Measurements from ENCODE around the gene SMC2. TPM values are rescaled to one million over a fixed set of nuclear protein-coding genes. Genes with fewer than 3 reads are reported as not detected.

Gene SMC2
- total RNA-seq: 10 to 100 TPM; 32.3 to 32.5 TPM
- polyA plus RNA-seq (2013, experiment 1 of 2): 25.1 TPM
- polyA plus RNA-seq (2013, experiment 2 of 2): 24.8 TPM
- long read RNA-seq, experiment 1, full-length matches to known transcripts: 1 of 20 reads
- long read RNA-seq, experiment 1, partial matches to known transcripts: 9 of 20 reads
- long read RNA-seq, experiment 1, other reads (novel, unspliced or antisense): 10 of 20 reads
- long read RNA-seq, experiment 2, full-length matches to known transcripts: 19 of 76 reads
- long read RNA-seq, experiment 2, partial matches to known transcripts: 14 of 76 reads
- long read RNA-seq, experiment 2, other reads (novel, unspliced or antisense): 43 of 76 reads
- long read RNA-seq, experiment 3, partial matches to known transcripts: 34 of 62 reads
- long read RNA-seq, experiment 3, other reads (novel, unspliced or antisense): 28 of 62 reads
- long read RNA-seq, experiment 4, full-length matches to known transcripts: 1 of 55 reads
- long read RNA-seq, experiment 4, partial matches to known transcripts: 33 of 55 reads
- long read RNA-seq, experiment 4, other reads (novel, unspliced or antisense): 21 of 55 reads

DNA sequence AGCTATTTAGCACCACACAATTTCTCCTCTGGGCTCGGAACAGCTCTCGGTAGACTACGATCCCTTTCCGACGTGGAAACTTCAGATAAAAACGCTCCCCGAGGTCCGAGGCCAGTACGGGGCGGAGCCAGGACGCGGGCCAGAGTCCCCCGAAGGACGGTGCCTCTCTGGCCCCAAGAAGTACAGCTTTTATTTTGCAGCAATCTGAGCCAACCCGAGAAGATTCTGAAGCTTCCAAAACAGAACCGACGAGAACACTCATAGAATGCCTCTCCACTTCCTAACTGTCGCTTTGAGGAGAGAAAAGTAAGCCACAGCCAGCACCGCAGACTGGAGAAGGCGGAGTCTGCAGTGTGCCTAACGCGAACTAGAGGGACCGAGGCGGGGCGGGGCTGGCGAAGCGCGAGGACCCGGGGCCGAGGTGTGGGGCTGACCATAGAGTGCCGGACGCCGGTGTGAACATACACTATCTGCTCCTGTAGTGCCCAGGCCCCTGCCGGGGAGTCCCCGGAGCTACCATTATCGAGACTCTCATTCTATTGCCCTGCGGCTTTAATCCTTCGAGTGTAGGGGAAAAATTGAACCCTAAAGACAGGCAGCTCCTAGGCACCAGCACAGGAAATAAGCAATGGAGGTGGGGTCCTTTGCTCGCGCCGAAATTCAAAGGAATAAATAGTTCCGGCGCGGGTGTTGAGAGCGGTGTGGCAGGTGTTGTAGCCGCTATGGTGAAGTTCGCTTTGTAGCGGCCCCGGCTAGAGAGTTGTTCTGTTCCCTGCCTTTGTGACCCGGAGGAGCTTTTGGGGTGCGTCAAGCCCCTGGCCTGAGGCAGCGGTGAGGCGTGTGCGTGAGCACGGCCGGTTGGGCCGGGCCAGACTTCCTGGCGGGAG, at the start of gene SMC2:
TSS of gene SMC2 (plus strand) at position 663 of the 887 bp plus-strand sequence. CDS start 1,076 bp downstream, outside the sequence.
- Histone ChIP-seq H3K9me3 (ENCODE audit: control insufficient read depth, low read length) (no peaks in the 10 kb centered on the region), H3K36me3 (ENCODE audit: control insufficient read depth, insufficient read depth, low read length) (no peaks in the 10 kb centered on the region), H3K27me3 (ENCODE audit: control insufficient read depth, insufficient read depth, low read length, poor library complexity, severe bottlenecking) (no peaks in the 10 kb centered on the region), H3K4me3 (ENCODE audit: low read length) (peak within 1 kb of the TSS; percentile 92), H3K4me1 (ENCODE audit: control insufficient read depth, insufficient read depth, low read length) (no peaks in the 10 kb centered on the region), H3K27ac (ENCODE audit: low read depth, low read length) (peak within 1 kb of the TSS; percentile 99), H3K9ac (ENCODE audit: extremely low read depth, low read length, poor library complexity, severe bottlenecking) (peak within 1 kb of the TSS; percentile 94)
- Mint-ChIP-seq H3K9me3 (no peaks in the 10 kb centered on the region), H3K36me3 (ENCODE audit: low read depth) (peaks cover 5% of the 10 kb centered on the region), H3K4me3 (peak within 1 kb of the TSS; percentile 98), H3K4me1 (peaks cover 8% of the 10 kb centered on the region), H3K27ac (peak within 1 kb of the TSS; percentile 100), H3K27me3 (ENCODE audit: insufficient read depth) (no peaks in the 10 kb centered on the region)
- 0% methylated on average over 8 to 58 of the region's 58 CpGs for WGBS, 2 experiments (ENCODE audit: insufficient coverage in 1 of 2, insufficient read length in 1 of 2)
- peak; percentile 96 for DNase-seq
- TF ChIP-seq, protein P1, sequence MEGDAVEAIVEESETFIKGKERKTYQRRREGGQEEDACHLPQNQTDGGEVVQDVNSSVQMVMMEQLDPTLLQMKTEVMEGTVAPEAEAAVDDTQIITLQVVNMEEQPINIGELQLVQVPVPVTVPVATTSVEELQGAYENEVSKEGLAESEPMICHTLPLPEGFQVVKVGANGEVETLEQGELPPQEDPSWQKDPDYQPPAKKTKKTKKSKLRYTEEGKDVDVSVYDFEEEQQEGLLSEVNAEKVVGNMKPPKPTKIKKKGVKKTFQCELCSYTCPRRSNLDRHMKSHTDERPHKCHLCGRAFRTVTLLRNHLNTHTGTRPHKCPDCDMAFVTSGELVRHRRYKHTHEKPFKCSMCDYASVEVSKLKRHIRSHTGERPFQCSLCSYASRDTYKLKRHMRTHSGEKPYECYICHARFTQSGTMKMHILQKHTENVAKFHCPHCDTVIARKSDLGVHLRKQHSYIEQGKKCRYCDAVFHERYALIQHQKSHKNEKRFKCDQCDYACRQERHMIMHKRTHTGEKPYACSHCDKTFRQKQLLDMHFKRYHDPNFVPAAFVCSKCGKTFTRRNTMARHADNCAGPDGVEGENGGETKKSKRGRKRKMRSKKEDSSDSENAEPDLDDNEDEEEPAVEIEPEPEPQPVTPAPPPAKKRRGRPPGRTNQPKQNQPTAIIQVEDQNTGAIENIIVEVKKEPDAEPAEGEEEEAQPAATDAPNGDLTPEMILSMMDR (conservative IDR thresholded peaks at IDR 0.05): no peak

DNA sequence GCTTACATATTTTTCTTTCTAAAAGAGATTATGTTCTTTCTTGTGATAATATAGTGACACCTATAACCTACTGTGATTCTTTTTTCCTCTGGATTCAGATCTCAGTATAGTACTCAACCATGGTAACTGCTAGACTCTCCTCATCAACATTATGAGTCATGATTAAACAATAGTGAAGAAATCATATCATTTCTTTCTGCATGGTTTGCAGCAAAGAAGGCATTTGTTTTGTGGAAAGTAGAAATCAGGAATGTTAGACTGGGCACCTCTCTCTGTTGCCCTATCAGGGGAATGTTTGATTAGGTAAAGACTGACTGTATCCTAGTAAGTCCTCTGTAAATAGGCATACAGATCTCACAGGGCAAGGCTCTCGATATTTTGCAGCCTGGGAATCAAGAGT, 25.6 kb upstream of the SMC2 start:
- 79% methylated on average over 1 of the region's 1 CpG; no CpG with 5 or more reads in 1 of the 2 experiments for WGBS, 2 experiments (ENCODE audit: insufficient coverage in 1 of 2, insufficient read length in 1 of 2)
- no peak overlapping the region for H3K9ac ChIP-seq (ENCODE audit: extremely low read depth, low read length, poor library complexity, severe bottlenecking)

DNA sequence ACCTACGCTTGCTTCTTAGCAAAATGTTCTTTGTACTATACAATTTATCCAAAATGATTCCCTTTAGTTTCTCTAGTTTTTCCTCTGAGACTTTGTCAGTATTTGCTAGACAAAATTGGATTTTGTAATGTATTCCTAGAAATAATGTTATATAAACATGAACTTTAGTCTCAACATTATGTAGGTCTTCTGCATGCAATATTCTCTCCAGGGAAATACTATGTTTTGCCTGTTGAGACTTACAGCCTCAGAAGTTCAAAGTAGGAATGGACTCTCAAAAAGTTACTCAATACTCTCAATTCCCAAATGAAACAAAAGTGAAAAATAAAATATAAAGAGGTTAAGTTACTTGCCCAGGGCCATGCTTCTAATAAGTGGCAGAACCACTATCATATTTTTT, 24.8 kb upstream of the SMC2 start:
- H3K4me3 ChIP-seq (ENCODE audit: low read length): no peak overlapping the region
- 92% methylated on average over 1 of the region's 1 CpG; no CpG with 5 or more reads in 1 of the 2 experiments for WGBS, 2 experiments (ENCODE audit: insufficient coverage in 1 of 2, insufficient read length in 1 of 2)
- H3K4me1 ChIP-seq (ENCODE audit: control insufficient read depth, insufficient read depth, low read length): no peaks in the 10 kb centered on the region
- H3K27ac ChIP-seq (ENCODE audit: low read depth, low read length): no peak overlapping the region
- no peaks in the 10 kb centered on the region for H3K4me1 Mint-ChIP-seq
- H3K27me3 Mint-ChIP-seq (ENCODE audit: insufficient read depth): no peaks in the 10 kb centered on the region
- no peaks in the 10 kb centered on the region for H3K9me3 Mint-ChIP-seq
- no peaks in the 10 kb centered on the region for H3K9me3 ChIP-seq (ENCODE audit: control insufficient read depth, low read length)
- H3K27me3 ChIP-seq (ENCODE audit: control insufficient read depth, insufficient read depth, low read length, poor library complexity, severe bottlenecking): no peaks in the 10 kb centered on the region
- DNase-seq: no peak
- TF ChIP-seq, protein P1 (conservative IDR thresholded peaks at IDR 0.05): no peak
- H3K4me3 Mint-ChIP-seq: no peak overlapping the region
- H3K27ac Mint-ChIP-seq: no peak overlapping the region
- no peaks in the 10 kb centered on the region for H3K36me3 Mint-ChIP-seq (ENCODE audit: low read depth)
- H3K9ac ChIP-seq (ENCODE audit: extremely low read depth, low read length, poor library complexity, severe bottlenecking): no peak overlapping the region
- H3K36me3 ChIP-seq (ENCODE audit: control insufficient read depth, insufficient read depth, low read length): no peaks in the 10 kb centered on the region

More for the DNA sequence above, 25.6 kb upstream of the SMC2 start:
- H3K27me3 Mint-ChIP-seq (ENCODE audit: insufficient read depth): no peaks in the 10 kb centered on the region
- no peak overlapping the region for H3K27ac Mint-ChIP-seq
- no peaks in the 10 kb centered on the region for H3K4me1 Mint-ChIP-seq
- no peak for DNase-seq
- Histone ChIP-seq H3K27ac (ENCODE audit: low read depth, low read length) (no peak overlapping the region), H3K27me3 (ENCODE audit: control insufficient read depth, insufficient read depth, low read length, poor library complexity, severe bottlenecking) (no peaks in the 10 kb centered on the region), H3K4me3 (ENCODE audit: low read length) (no peak overlapping the region), H3K36me3 (ENCODE audit: control insufficient read depth, insufficient read depth, low read length) (no peaks in the 10 kb centered on the region), H3K9me3 (ENCODE audit: control insufficient read depth, low read length) (no peaks in the 10 kb centered on the region), H3K4me1 (ENCODE audit: control insufficient read depth, insufficient read depth, low read length) (no peaks in the 10 kb centered on the region)
- H3K9me3 Mint-ChIP-seq: no peaks in the 10 kb centered on the region
- TF ChIP-seq, protein P1 (conservative IDR thresholded peaks at IDR 0.05): no peak
- no peak overlapping the region for H3K4me3 Mint-ChIP-seq
- no peaks in the 10 kb centered on the region for H3K36me3 Mint-ChIP-seq (ENCODE audit: low read depth)

All from endodermal cell (in vitro differentiated cells).